ENCODE data around the gene XIRP1. TPM values are rescaled to one million over a fixed set of nuclear protein-coding genes. Genes with fewer than 3 reads are reported as not detected.

XIRP1 gene
- total RNA-seq, 1 experiment from 2014 or later: not detected

GRCh38 chr3:39222462-39222861 lies 30.1 kb upstream of the XIRP1 start:
- H3K79me2 ChIP-seq (ENCODE audit: insufficient read depth, low read length): no peaks in the 10 kb centered on the region
- RAD21 ChIA-PET (ENCODE audit: low non-redundant PET in 1 of 2, low total read pairs in 2 of 2, uncharacterized antibody in 2 of 2, unreplicated experiment in 2 of 2): no interaction called here
- TF ChIP-seq RAD21 (IDR thresholded peaks at IDR 0.05; ENCODE audit: low read depth) (no peak), ELF1 (IDR thresholded peaks at IDR 0.05; ENCODE audit: borderline replicate concordance, low read depth) (no peak), EZH2 (IDR thresholded peaks at IDR 0.05) (no peak)
- CTCF ChIA-PET: no interaction called here
- no peak overlapping the region for H3K4me3 ChIP-seq (replicated peaks in 1 of 2; ENCODE audit: low read depth in 1 of 2, low read length in 2 of 2)
- H3K9ac ChIP-seq (ENCODE audit: low read length): no peak overlapping the region
- no peaks in the 10 kb centered on the region for H3K9me2 ChIP-seq (ENCODE audit: insufficient read depth)
- POLR2A ChIA-PET: no interaction called here
- H3K9me3 ChIP-seq (ENCODE audit: control insufficient read depth in 1 of 2, insufficient read depth in 1 of 2, low read depth in 1 of 2, low read length in 2 of 2): no peaks in the 10 kb centered on the region
- intact Hi-C loops (cut with micrococcal nuclease): no loop called here
- ATAC-seq (no peak), DNase-seq (ENCODE audit: low read depth, low spot score) (no peak)
- H2AFZ ChIP-seq (ENCODE audit: low read depth, low read length, poor library complexity, severe bottlenecking): no peak overlapping the region
- peaks cover 44% of the 10 kb centered on the region for H3K27me3 ChIP-seq (ENCODE audit: insufficient read depth, low read length)
- BruUV-seq (replicated peaks): no TSS peak
- H3K36me3 ChIP-seq (ENCODE audit: control insufficient read depth in 1 of 2, insufficient read depth in 2 of 2, low read length in 2 of 2): no peaks in the 10 kb centered on the region
- H3K27ac ChIP-seq (ENCODE audit: low read depth, low read length): no peak overlapping the region
- no peak overlapping the region for H3K4me2 ChIP-seq (ENCODE audit: low read length)
- no peaks in the 10 kb centered on the region for H4K20me1 ChIP-seq (ENCODE audit: insufficient read depth)
- no peaks in the 10 kb centered on the region for H3K4me1 ChIP-seq (ENCODE audit: control insufficient read depth in 1 of 2, insufficient read depth in 2 of 2, low read length in 2 of 2)

- Histone ChIP-seq H3K36me3 (ENCODE audit: control insufficient read depth in 1 of 2, insufficient read depth in 2 of 2, low read length in 2 of 2) (no peaks in the 10 kb centered on the region), H3K4me2 (ENCODE audit: low read length) (no peak overlapping the region), H3K9me3 (ENCODE audit: control insufficient read depth in 1 of 2, insufficient read depth in 1 of 2, low read depth in 1 of 2, low read length in 2 of 2) (no peaks in the 10 kb centered on the region), H3K9me2 (ENCODE audit: insufficient read depth) (no peaks in the 10 kb centered on the region), H4K20me1 (ENCODE audit: insufficient read depth) (no peaks in the 10 kb centered on the region), H3K4me3 (replicated peaks in 1 of 2; ENCODE audit: low read depth in 1 of 2, low read length in 2 of 2) (no peak overlapping the region), H3K4me1 (ENCODE audit: control insufficient read depth in 1 of 2, insufficient read depth in 2 of 2, low read length in 2 of 2) (no peaks in the 10 kb centered on the region), H3K27me3 (ENCODE audit: insufficient read depth, low read length) (peaks cover 44% of the 10 kb centered on the region), H3K79me2 (ENCODE audit: insufficient read depth, low read length) (no peaks in the 10 kb centered on the region), H3K27ac (ENCODE audit: low read depth, low read length) (no peak overlapping the region), H3K9ac (ENCODE audit: low read length) (no peak overlapping the region), H2AFZ (ENCODE audit: low read depth, low read length, poor library complexity, severe bottlenecking) (no peak overlapping the region)
- DNase-seq (ENCODE audit: low read depth, low spot score) (no peak), ATAC-seq (no peak)
- ChIA-PET POLR2A (no interaction called here), RAD21 (ENCODE audit: low non-redundant PET in 1 of 2, low total read pairs in 2 of 2, uncharacterized antibody in 2 of 2, unreplicated experiment in 2 of 2) (no interaction called here), CTCF (no interaction called here)
- no TSS peak for BruUV-seq (replicated peaks)
- intact Hi-C loops (cut with micrococcal nuclease): no loop called here
- TF ChIP-seq YY1 (IDR thresholded peaks at IDR 0.05; ENCODE audit: extremely low read depth, insufficient replicate concordance, low read depth, low read length) (no peak), EZH2phosphoT487 (IDR thresholded peaks at IDR 0.05; ENCODE audit: borderline replicate concordance) (no peak), ZFX (IDR thresholded peaks at IDR 0.05) (no peak), CEBPB (IDR thresholded peaks at IDR 0.05; ENCODE audit: low read depth) (no peak), TCF7L2 (IDR thresholded peaks at IDR 0.05; ENCODE audit: borderline replicate concordance, extremely low read depth, insufficient read depth, insufficient read length) (no peak)
Measured at GRCh38 chr3:39221141-39221530, 28.7 kb upstream of the XIRP1 start.

Measured in HCT116 (cell line).